ENCODE results near the gene RPL13. TPM values are rescaled to one million over a fixed set of nuclear protein-coding genes. Genes with fewer than 3 reads are reported as not detected.

Gene RPL13
- total and polyA plus RNA-seq, 2 of the 13 experiments (the other 11 are each of a cell fraction or from before 2014, with no cell fraction given), result 2,988 to 4,411 TPM

DNA sequence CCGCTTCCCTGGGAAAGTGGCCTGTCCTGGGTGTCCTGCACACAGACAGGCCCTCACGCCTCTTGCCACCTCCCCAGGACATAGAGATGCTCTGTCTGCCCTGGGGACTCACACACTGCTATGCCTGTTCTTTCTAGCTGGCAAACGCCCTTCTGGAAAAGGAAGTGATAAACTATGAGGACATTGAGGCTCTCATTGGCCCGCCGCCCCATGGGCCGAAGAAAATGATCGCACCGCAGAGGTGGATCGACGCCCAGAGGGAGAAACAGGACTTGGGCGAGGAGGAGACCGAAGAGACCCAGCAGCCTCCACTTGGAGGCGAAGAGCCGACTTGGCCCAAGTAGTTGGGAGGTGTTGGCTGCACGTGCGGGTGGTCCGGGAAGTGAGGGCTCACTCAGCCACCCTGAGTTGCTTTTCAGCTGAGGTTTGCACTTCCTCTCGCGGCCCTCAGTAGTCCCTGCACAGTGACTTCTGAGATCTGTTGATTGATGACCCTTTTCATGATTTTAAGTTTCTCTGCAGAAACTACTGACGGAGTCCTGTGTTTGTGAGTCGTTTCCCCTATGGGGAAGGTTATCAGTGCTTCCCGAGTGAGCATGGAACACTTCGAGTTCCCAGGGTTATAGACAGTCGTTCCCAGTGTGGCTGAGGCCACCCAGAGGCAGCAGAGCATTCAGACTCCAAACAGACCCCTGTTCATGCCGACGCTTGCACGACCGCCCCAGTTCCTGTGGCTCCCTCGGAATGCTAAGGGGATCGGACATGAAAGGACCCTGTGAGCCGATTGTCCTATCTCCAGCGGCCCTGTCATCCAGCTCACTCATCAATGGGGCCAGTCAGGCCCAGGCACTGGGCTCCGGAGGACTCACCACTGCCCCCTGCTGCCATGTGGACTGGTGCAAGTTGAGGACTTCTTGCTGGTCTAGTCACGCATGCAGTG lies 3.5 kb upstream of the RPL13 start (continued):
- no peak for TF ChIP-seq TAF15 (IDR thresholded peaks at IDR 0.05; ENCODE audit: low read depth, low read length, poor library complexity, severe bottlenecking)
- no peak for TF ChIP-seq ASH2L (IDR thresholded peaks at IDR 0.05; ENCODE audit: insufficient read length, low read depth, low read length)
- no peak for TF ChIP-seq CHD2 (IDR thresholded peaks at IDR 0.05; ENCODE audit: low read depth, low read length)
- TF ChIP-seq, protein P1, sequence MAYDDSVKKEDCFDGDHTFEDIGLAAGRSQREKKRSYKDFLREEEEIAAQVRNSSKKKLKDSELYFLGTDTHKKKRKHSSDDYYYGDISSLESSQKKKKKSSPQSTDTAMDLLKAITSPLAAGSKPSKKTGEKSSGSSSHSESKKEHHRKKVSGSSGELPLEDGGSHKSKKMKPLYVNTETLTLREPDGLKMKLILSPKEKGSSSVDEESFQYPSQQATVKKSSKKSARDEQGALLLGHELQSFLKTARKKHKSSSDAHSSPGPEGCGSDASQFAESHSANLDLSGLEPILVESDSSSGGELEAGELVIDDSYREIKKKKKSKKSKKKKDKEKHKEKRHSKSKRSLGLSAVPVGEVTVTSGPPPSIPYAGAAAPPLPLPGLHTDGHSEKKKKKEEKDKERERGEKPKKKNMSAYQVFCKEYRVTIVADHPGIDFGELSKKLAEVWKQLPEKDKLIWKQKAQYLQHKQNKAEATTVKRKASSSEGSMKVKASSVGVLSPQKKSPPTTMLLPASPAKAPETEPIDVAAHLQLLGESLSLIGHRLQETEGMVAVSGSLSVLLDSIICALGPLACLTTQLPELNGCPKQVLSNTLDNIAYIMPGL (CRISPR knock-in tag; IDR thresholded peaks at IDR 0.05; ENCODE audit: borderline replicate concordance in 1 of 2, low read depth in 1 of 2), result peak in 1 of 2 experiments; percentile 88; a peak in 2 of 4 replicates
- TF ChIP-seq HOXA5 (CRISPR knock-in tag; IDR thresholded peaks at IDR 0.05), result peak; percentile 67; the same call in 1 of the 2 replicates
- TF ChIP-seq ZBTB3 (CRISPR knock-in tag; IDR thresholded peaks at IDR 0.05; ENCODE audit: borderline replicate concordance, low read depth), result no peak
- TF ChIP-seq, protein P2, sequence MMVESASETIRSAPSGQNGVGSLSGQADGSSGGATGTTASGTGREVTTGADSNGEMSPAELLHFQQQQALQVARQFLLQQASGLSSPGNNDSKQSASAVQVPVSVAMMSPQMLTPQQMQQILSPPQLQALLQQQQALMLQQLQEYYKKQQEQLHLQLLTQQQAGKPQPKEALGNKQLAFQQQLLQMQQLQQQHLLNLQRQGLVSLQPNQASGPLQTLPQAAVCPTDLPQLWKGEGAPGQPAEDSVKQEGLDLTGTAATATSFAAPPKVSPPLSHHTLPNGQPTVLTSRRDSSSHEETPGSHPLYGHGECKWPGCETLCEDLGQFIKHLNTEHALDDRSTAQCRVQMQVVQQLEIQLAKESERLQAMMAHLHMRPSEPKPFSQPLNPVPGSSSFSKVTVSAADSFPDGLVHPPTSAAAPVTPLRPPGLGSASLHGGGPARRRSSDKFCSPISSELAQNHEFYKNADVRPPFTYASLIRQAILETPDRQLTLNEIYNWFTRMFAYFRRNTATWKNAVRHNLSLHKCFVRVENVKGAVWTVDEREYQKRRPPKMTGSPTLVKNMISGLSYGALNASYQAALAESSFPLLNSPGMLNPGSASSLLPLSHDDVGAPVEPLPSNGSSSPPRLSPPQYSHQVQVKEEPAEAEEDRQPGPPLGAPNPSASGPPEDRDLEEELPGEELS (CRISPR knock-in tag; IDR thresholded peaks at IDR 0.05), result no peak; the same call in 1 of the 2 replicates
- 0 out of 2 replicates have a peak, but pooled peaks have one; percentile 45 for TF ChIP-seq REL (CRISPR knock-in tag; conservative IDR thresholded peaks at IDR 0.05)
- peak; percentile 58 for TF ChIP-seq NRL (CRISPR knock-in tag; IDR thresholded peaks at IDR 0.05; ENCODE audit: borderline replicate concordance)
- peak; percentile 57; the same call in 1 of the 2 replicates for TF ChIP-seq NFKB2 (CRISPR knock-in tag; IDR thresholded peaks at IDR 0.05; ENCODE audit: borderline replicate concordance)
- TF ChIP-seq, protein P3, sequence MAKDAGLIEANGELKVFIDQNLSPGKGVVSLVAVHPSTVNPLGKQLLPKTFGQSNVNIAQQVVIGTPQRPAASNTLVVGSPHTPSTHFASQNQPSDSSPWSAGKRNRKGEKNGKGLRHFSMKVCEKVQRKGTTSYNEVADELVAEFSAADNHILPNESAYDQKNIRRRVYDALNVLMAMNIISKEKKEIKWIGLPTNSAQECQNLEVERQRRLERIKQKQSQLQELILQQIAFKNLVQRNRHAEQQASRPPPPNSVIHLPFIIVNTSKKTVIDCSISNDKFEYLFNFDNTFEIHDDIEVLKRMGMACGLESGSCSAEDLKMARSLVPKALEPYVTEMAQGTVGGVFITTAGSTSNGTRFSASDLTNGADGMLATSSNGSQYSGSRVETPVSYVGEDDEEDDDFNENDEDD (CRISPR knock-in tag; IDR thresholded peaks at IDR 0.05; ENCODE audit: borderline replicate concordance), result no peak
- TF ChIP-seq KDM5A (IDR thresholded peaks at IDR 0.05; ENCODE audit: borderline replicate concordance, low read length), result no peak
- TF ChIP-seq, protein P4, sequence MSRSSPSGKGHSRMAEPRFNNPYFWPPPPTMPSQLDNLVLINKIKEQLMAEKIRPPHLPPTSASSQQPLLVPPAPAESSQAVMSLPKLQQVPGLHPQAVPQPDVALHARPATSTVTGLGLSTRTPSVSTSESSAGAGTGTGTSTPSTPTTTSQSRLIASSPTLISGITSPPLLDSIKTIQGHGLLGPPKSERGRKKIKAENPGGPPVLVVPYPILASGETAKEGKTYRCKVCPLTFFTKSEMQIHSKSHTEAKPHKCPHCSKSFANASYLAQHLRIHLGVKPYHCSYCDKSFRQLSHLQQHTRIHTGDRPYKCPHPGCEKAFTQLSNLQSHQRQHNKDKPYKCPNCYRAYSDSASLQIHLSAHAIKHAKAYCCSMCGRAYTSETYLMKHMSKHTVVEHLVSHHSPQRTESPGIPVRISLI (CRISPR knock-in tag; IDR thresholded peaks at IDR 0.05; ENCODE audit: borderline replicate concordance), result no peak; the same call in 1 of the 2 replicates
- TF ChIP-seq PAF1 (CRISPR knock-in tag; IDR thresholded peaks at IDR 0.05), result no peak
- TF ChIP-seq ARNTL (CRISPR knock-in tag; IDR thresholded peaks at IDR 0.05), result no peak
- TF ChIP-seq ZFP90 (CRISPR knock-in tag; IDR thresholded peaks at IDR 0.05; ENCODE audit: borderline replicate concordance), result 0 out of 2 replicates have a peak, but pooled peaks have one; percentile 55
- TF ChIP-seq MED8 (CRISPR knock-in tag; IDR thresholded peaks at IDR 0.05; ENCODE audit: insufficient replicate concordance), result no peak
- TF ChIP-seq REXO4 (CRISPR knock-in tag; IDR thresholded peaks at IDR 0.05; ENCODE audit: borderline replicate concordance), result no peak
- TF ChIP-seq FOXJ3 (CRISPR knock-in tag; IDR thresholded peaks at IDR 0.05; ENCODE audit: borderline replicate concordance), result peak; percentile 54; the same call in 1 of the 2 replicates
- TF ChIP-seq PHB2 (IDR thresholded peaks at IDR 0.05; ENCODE audit: partially characterized antibody), result no peak
- TF ChIP-seq RXRA (CRISPR knock-in tag; IDR thresholded peaks at IDR 0.05), result peak; percentile 37; the same call in 1 of the 2 replicates
- no peak for TF ChIP-seq XBP1 (CRISPR knock-in tag; IDR thresholded peaks at IDR 0.05)
